HG02840 (cell line): ENCODE results near the gene HDHD3.
"Not testable (repeated sequence)": the region's sequence is repeated elsewhere in the genome, so short reads cannot be mapped to it uniquely, and the experiment has no call there.

ENCODE experiments used
- ATAC-seq: cut with Tn5 transposase; IDR thresholded peaks from one replicate; pipeline ENCODE4 v1.9.1; 2021; ENCODE audit warnings: mild to moderate bottlenecking, moderate library complexity, moderate number of reproducible peaks; ENCODE audit not compliant: unreplicated experiment, low FRiP score

HDHD3 gene, protein sequence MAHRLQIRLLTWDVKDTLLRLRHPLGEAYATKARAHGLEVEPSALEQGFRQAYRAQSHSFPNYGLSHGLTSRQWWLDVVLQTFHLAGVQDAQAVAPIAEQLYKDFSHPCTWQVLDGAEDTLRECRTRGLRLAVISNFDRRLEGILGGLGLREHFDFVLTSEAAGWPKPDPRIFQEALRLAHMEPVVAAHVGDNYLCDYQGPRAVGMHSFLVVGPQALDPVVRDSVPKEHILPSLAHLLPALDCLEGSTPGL

DNA sequence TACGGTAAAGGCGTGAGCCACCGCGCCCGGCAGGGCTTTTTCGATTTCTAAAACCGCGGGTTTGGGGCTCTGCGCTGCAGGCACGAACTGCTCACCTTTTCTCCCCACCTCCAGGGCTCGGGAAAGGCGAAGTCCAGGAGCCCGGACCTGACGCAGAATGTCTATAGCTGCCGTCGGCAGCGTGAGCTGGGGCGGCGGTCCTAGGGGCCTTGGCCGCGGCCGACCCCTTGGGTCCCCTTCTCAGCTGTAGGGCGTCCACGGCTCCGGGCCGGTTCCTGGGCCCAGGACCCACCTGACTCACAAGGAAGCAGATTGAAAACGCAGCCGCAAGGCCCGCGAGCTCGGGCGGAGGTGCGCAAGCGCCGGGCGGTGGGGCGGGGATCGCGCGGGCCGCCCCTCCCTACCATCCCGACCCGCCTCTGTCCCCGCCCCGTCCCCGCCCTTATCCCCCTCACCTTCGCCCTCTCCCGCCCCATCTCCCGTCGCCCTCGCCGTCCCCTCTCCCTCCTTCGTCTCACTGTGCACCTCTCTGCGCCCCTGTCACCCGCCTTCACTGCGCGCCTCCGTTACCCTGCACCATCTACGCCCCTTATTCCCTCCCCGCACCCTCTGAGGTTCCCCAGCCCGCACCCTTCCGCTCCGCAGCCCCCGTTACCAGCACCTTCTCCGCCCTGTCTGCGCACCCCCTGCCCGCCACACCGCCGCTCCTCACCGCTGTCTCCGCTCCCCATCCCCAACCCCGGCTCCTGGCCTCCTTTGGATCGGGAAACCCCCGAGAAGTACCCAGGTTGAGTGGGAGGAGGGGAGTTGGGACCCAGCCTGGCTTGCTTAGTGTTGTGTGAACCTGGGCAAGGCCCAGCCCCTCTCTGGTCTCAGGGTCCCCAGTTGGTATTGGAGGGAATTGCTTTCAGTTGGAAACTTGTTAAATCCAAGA lies at the start of gene HDHD3:
HDHD3 (minus strand) TSS at position 353 of the 934 bp plus-strand sequence. CDS start 2,632 bp downstream, outside the sequence.
- peak; percentile 74 for ATAC-seq

DNA sequence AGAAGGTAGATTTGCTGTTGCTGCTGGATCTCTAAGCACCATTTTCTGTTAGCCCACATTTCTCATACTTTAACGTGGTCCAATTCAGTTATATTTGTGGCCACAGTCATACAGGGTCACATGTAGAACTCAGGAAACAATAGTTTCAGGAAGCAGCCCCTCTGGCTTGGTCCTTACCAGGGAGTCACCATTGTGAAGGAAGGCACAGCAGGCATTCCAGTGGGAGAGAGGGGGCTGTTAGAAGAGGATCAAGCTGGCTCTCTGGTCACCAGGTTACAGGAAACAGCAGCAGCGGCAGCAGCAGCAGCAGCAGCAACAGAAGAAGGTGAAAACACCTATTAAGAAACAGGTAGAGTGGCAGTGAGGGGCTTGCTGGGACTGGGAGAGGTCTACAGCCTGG lies 48.3 kb upstream of the HDHD3 start:
- no peak for ATAC-seq

DNA sequence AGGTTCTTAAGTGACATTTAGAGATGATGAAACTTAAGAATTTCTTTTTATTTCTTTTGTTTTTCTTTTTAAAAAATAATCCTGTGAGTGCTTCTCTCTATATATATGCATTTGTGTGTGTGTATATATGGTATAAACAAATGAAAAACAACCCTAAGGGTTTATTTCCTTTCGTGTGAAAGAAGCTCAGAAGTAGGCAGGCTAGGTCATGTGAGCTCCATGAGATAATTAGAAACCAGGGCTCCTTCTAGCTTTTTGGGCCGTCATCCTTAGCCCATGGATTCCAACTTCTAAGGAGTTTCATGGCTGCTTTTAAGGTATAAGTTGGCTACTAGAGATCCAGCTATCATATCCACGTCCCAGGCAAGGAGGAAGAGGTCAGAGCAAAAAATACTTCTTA lies 44.9 kb upstream of the HDHD3 start:
- ATAC-seq, result no peak

DNA sequence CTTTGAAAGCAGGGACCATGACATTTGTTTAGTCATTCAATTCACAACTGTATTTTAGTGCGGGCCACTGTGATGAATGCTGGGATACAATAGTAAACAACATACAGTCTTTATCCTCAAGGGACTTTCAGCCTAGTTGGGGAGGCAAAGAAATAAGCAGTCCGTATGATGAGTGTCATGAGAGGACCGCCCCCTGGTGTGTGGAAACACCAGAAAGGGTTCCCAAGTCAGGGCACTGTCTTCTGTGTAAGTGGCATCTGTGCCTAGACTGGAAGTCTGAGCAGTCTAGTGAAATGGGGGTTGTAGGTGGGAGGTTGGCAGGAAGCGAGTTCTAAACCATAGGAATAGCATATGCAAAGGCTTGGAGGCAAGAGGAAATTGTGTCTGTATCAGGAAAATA lies 40.6 kb upstream of the HDHD3 start:
- no peak for ATAC-seq

DNA sequence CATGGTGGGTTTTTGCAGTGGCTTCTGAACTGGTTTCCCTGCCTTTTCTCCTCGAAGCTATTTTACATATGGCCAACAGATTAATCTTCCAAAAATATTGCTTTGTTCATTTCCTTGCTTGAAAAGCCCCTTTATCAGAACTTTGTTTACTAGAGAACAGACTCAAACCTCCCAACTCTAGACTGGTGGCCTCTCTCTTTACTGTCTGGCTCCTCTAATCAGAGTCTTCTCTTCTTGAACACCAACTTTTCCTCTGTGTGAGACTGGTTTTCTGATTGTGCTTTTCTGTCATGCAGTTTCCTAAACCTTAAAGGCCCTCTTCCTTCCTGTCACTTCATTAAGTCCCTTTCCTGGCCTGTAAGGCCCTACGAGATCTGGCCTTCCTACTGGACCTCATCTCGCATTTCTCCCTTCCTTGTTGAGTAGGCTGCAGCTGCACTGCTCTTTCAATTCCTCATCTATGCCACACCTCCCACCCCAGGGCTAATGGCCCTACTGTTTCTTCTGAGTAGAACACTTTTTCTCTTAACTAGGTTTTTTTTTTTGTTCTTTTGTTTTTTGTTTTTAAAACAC lies 39.4 kb upstream of the HDHD3 start:
- peak; percentile 92 for ATAC-seq

DNA sequence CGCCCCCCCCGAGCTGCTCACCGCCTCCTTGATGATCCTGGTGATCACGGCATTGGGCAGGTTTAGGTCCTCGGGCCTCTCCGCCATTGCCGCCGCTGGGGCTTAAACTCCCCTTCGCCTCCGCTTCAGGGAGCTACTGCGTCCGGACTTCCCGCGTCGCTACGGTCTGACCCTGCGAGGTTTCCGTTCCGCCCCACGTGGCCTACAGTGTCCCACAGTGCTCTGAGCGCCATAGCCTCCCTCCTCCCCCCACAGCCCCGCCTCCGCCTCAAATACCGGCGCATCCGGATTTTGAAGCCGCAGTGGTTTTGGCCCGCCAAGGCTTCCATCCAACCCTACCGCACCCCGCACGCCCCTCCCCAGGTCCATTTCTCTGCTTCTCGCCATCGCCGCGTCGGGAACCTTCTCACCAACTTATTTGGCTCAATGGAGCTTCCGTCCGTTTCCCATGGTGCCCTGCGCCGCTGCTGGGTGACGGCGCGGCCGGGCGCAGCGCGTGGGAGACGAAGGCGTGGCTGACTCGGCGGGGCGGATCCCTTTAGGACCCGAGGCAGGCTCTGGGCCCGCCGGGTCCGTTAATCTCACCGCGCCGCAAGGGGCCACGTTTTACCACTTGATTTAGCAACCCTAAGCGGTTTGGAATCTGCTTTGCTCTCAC lies 33.5 kb upstream of the HDHD3 start, which contains the start of the genes C9orf43 and POLE3:
C9orf43 (plus strand) TSS at position 541 of the 658 bp plus-strand sequence. CDS start 2,747 bp downstream, outside the sequence.
POLE3 (minus strand) TSS at position 469 of the 658 bp plus-strand sequence; CDS start at position 87, 382 bp downstream.
- ATAC-seq, result peak; percentile 92

DNA sequence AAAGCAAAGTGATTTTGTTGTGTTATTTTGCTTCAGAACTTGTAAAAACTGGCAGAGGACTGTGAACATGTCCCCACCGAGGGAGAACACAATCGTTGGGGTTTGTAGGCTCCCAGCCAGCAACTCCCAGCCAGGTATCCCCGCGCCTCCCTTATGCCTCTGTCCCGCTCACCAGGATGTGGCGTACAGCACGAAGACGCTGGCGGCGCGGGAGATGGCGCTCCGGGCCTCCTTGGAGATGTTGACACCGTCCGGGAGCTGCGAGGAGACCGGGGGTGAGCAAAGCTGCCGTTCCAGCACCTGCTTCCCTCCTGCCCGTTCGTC lies 33.1 kb upstream of the HDHD3 start:
- ATAC-seq, result peak; percentile 13

DNA sequence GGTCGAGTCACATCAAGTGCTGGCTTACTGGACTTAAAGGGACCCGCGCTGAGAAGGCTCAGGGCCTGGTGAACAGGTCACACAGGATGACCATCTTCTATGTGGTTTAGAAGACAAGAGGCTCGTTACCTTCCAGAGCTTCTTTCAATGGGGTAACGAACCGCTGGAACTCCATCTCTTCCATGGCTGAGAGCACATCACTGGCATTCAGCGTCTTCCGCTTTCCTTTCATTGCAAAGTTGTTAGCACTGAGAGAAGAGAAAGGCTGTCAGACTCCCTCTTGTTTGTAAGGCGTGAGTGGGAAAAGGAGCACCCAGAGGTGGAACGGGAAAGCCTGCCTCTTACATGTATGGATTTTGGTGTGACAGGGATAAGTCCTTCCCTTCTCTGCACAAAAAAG lies 32.7 kb upstream of the HDHD3 start:
- ATAC-seq, result no peak

DNA sequence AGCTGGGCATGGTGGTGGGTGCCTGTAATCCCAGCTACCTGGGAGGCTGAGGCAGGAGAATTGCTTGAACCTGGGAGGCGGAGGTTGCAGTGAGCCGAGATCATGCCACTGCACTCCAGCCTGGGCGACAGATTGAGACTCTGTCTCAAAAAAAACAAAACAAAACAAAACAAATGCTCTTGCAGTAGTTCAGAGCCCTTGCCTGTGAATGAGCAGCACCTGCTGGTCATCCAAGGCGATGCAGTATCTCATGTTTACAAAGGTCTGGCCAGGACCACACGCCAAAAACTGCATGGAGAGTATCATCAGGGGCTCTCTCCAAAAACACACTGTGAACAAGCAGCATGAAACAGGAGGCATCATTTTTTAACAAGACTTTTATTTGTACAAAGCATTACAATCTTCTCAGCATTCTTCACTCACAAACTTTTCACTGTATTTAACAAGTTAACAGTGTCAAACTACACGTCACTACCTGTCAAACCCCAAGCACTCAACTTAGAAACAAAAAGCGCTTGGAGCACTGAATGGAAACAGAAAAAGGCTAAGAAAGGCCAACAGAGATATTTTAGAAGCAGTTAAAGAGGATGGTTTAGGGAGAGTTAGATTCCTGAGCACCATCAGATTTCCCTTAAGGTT lies 30.2 kb upstream of the HDHD3 start:
- ATAC-seq, result not testable (repeated sequence)

DNA sequence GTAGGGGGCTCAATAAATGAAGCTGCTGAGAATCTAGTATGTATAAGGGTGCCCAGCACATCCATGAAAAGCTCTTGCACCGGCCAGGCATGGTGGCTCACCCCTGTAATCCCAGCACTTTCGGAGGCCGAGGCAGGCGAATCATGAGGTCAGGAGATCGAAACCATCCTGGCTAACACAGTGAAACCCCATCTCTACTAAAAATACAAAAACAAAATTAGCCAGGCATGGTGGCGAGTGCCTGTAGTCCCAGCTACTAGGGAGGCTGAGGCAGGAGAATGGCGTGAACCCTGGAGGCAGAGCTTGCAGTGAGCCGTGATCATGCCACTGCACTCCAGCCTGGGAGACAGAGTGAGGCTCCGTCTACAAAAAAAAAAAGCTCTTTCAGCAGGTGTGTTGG lies 29.6 kb upstream of the HDHD3 start:
- ATAC-seq, result not testable (repeated sequence)

DNA sequence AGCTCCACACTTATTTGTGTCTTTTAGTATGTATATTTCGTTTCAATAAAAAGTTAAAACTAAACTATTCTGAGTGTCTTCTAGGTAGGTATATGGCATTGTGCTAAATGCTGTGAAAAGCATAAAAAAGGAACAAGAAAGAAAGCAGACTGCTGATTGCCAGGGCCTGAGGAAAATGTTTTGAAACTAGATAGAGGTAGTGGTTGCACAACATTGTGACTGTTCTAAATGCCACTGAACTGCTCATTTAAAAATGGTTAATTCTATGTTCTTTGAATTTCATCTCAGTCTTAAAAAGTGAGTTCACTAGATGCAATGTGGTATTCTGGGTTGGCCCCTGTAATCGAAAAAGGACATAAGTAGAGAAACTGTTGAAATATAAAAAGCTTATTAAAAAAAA lies 26.9 kb upstream of the HDHD3 start:
- no peak for ATAC-seq

DNA sequence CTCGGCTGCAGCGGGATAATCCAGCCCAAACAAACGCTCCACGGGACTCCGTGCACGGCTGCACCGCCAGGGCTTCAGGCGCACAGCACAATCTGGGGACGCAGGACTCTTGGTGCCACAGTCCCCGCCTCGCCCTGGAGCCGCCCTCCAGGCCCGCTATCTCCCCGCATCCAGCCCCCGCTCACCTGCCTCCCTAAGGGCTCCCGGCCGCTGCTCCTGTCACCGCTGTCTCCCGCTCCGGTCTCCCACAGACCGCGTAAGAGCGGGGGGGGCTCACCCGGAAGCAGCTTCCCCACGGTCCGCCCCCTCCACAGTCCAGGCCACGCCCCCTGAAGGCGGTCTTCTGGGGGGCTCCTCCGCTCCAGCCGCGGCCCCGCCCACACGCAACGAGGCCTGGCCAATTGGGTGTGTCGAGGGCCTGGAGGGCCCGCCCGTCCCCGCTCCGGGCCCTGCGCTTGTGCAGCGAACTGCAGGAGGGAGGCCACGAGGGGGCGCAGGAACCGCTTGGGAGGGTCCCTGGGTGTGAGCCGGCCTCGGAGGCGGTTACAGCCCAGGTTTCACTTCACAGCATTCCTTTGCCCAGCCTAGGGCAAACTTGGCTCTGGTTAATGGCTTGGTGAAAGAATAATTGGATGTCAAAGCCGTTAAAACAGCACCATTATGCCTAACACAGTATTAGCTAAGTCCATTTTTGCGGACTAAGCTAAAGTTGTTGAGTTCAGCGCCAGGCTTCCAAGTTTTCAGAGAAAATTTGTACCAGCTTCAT lies 24.4 kb upstream of the HDHD3 start, which contains the start of gene ALAD:
ALAD (minus strand) TSS at position 258 of the 766 bp plus-strand sequence. CDS start 7,725 bp downstream, outside the sequence.
- ATAC-seq, result peak; percentile 97

DNA sequence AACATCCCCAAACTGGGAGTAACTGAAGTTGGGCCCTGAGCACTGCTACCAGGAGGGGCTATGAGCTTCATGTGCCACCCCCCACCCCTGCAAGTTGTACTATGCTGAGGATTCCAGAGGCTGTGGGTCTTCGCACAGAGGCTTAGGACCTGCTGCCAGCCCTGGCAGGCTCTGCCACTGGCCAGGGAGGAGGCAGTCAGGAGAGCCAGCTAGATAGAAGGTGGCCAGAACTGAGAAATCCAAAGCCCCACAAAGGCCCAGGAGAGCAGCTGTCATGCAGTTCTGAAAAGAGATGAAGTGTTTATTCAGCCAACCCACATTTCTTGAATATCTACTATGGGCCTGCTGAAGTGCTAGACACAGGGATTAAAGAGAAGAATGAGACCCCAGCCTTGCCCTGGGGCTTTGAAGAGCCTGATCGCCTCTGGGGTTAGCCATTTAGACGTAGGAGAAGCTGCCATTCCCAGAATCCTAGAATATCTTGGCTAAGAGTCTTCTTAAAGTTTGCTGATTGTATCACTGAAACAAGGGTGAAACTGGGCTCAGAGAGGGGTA lies 22.9 kb upstream of the HDHD3 start:
- ATAC-seq, result no peak

DNA sequence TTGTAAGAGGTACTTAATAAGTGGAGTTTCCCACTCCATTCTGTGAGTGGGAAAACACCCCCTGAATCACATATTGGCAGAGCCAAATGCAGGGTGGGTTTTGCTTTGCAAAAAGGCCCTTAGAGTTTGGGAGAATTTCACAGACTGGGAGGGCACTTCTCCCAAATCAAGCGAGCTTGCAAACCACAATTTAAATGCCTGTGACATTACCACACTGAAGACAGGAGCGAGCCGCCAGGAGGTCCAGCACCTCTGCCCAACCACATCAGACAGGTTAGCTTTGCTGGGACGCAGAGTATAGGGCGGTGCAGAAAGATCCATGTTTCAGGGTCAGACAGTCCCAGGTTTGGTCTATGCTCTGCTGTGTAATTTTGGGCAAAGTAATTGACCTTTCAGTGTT lies 22.0 kb upstream of the HDHD3 start:
- ATAC-seq, result no peak

DNA sequence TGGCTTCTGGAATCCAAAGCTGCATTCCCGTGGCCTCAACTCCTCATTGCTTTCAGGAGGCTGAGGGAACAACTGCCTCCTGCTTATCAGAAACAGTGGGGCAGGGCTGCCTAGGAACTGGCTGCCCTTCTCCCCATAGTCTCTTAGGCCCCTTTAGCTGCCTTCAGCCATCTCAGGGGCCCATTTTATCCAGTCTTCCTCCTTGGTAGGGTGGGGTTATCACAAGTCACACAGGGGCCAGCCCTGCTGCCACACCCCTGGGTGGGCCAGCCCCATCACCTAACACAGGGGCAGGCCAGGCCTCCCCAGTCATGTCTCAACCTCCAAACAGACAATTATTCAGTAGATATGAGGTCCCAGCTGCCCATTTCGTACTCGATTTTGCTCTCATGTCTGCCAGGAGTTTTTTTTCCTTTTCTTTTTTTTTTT lies 20.4 kb upstream of the HDHD3 start:
- ATAC-seq, result no peak

DNA sequence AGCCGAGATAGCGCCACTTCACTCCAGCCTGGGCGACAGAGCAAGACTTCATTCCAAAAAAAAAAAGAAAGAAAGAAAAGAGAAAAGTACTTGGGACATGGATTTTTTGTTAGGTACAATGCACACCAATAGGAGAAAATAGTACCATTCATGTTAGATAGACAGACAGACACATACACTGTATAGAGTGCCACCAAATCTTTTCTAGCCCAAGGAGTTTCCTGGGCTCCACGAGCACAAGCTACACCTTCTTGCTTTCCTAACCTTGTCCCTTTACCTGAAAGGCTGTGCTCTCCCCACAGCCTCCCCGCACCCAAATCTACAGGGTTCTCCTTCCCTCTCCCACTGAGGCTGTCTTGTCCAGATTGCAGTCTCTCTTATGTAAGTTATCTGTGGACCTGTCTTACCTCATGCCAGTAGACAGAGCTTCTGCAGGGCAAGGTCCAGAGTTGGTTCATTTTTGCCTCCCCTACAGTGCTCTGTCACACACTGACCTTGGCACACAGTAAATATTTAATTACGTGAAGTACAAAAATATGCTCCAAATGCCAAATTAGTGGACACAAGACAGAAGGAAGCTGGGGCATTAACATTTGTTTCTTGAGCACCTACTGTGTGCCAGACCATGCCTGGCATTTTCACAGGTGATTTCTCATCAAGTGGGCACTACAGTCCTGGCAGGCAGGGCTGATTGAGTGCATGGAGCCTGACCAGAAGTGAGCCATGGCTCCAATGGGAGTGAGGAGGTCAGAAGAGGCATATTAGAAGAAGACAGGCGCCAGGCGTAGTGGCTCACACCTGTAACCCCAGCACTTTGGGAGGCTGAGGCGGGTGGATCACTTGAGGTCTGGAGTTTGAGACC lies 18.4 kb upstream of the HDHD3 start:
- no peak for ATAC-seq

DNA sequence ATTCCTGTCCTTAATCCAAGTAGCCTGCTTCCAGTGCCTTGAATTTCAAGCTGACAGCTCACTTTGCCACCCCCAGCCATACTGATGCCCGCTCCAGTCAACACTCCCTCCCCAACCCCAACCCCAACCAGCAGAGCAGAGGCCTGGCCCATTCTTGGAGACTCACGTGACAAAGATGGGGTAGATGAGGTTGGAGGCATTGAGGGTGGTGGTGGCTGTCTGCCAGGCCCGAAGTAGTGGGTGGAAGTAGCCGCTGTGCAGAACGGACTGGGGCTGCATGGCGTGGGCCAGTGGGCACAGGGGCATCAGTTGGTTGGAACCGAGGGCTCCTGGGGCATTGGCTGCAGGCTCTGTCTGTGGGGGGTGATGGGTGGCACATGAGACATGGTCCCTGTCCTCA lies 16.5 kb upstream of the HDHD3 start:
- ATAC-seq, result no peak

DNA sequence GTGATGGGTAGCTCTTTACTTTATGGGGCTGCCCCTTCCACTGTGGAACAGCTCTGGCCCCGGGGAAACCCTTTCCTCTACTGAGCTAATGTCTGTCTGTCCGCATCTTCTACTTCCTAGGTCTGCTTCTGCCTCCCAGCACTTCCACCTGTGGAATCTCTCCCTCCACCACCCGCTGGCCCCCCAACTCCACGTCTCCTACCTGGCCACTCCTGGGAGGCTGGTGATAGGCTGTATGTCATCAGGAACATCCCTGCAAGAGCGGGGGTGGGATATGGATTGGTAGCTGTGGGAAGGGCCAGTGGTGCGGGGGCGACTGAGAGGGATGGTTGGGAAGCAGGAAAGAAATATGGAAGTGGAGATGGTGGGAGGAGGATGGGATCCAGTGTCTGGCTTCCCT lies 15.1 kb upstream of the HDHD3 start:
- ATAC-seq, result no peak
